Stomach (tissue), 4 donors: Measurements from ENCODE around the gene COPG1.

Experiments used
- EP300 ChIP-seq: sonication (generic); formaldehyde crosslinking; IDR thresholded peaks from one replicate; pipeline ENCODE4 v1.6.1; 2017; ENCODE audit warnings: antibody characterized with exemption
- POLR2A ChIP-seq, 4 donors: fragments of 450-650 bp; IDR thresholded peaks; one replicate each; pipeline ENCODE4 v1.6.1; 2016; ENCODE audit warnings: antibody characterized with exemption in 4 of 4, control low read depth in 2 of 4, mild to moderate bottlenecking in 1 of 4, moderate library complexity in 1 of 4
- TF ChIP-seq, protein P1 (sequence below), 7 experiments: fragments of 450-650 bp in 4 of 7; fragments of 200-600 bp in 3 of 7; sonication (generic) in 3 of 7; IDR thresholded peaks; one replicate each; pipeline ENCODE4 v1.5.1; 2016 to 2019; ENCODE audit warnings: antibody characterized with exemption in 7 of 7, control low read depth in 2 of 7, mild to moderate bottlenecking in 1 of 7

DNA sequence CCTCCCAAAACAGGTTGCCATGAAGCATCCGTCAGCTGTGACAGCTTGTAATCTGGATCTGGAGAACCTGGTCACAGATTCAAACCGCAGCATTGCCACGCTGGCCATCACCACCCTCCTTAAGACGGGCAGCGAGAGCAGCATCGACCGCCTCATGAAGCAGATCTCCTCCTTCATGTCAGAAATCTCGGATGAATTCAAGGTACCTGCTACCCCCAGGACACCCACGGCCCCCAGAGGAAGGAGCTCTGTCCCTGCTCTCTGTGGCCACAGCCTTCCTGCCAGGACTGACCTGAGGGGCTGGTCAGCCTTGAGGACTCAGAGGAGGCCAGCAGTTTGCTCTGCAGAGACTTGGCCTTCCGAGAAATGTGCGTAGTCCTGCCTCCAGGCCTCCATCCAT, 11.2 kb downstream of the COPG1 start:
- no peak for TF ChIP-seq POLR2A (IDR thresholded peaks at IDR 0.05)
- TF ChIP-seq, protein P1, sequence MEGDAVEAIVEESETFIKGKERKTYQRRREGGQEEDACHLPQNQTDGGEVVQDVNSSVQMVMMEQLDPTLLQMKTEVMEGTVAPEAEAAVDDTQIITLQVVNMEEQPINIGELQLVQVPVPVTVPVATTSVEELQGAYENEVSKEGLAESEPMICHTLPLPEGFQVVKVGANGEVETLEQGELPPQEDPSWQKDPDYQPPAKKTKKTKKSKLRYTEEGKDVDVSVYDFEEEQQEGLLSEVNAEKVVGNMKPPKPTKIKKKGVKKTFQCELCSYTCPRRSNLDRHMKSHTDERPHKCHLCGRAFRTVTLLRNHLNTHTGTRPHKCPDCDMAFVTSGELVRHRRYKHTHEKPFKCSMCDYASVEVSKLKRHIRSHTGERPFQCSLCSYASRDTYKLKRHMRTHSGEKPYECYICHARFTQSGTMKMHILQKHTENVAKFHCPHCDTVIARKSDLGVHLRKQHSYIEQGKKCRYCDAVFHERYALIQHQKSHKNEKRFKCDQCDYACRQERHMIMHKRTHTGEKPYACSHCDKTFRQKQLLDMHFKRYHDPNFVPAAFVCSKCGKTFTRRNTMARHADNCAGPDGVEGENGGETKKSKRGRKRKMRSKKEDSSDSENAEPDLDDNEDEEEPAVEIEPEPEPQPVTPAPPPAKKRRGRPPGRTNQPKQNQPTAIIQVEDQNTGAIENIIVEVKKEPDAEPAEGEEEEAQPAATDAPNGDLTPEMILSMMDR (IDR thresholded peaks at IDR 0.05), result no peak
- no peak for TF ChIP-seq EP300
